Activated CD4-positive, alpha-beta T cell treated with anti-CD3 and anti-CD28 coated beads, Interleukin-2, amount 10 ng/mL, durations not matched to agents 7 days and 5 days (primary cell): ENCODE results near the gene SYNJ2. TPM values are rescaled to one million over a fixed set of nuclear protein-coding genes. Genes with fewer than 3 reads are reported as not detected.

ENCODE experiments used
- CTCF ChIA-PET: fragments of 350-600 bp; sonication (Branson Sonifier 250); formaldehyde crosslinking; loops from one replicate; lab custom pipeline; 2021; ENCODE audit warnings: antibody characterized with exemption; lab: Charles Lee
- POLR2A ChIA-PET: fragments of 350-600 bp; sonication (Branson Sonifier 250); formaldehyde crosslinking; loops from one replicate; lab custom pipeline; 2021; ENCODE audit warnings: antibody characterized with exemption; lab: Charles Lee
- DNase-seq: peaks from one replicate; pipeline ENCODE4 v3.0.0-alpha.2; 2020
- H3K27ac Mint-ChIP-seq: one replicate; pipeline ENCODE4 v1.8.0; 2021; ENCODE audit warnings: mild to moderate bottlenecking, moderate library complexity, mixed read lengths
- H3K27me3 Mint-ChIP-seq: one replicate; pipeline ENCODE4 v1.8.0; 2021; ENCODE audit warnings: mixed read lengths
- H3K36me3 Mint-ChIP-seq: one replicate; pipeline ENCODE4 v1.8.0; 2021; ENCODE audit warnings: low read depth, mixed read lengths
- H3K4me1 Mint-ChIP-seq: one replicate; pipeline ENCODE4 v1.8.0; 2021; ENCODE audit warnings: mixed read lengths
- H3K4me3 Mint-ChIP-seq: one replicate; pipeline ENCODE4 v1.8.0; 2021; ENCODE audit warnings: mild to moderate bottlenecking, moderate library complexity, mixed read lengths
- H3K9me3 Mint-ChIP-seq: one replicate; pipeline ENCODE4 v1.8.0; 2021; ENCODE audit warnings: mixed read lengths
- total RNA-seq, 2 experiments: library from RNA; stranded (reverse); gene quantifications; one replicate each; pipeline ENCODE4 v1.2.3, GENCODE V29; 2021

The SYNJ2 gene
- total RNA-seq, 2 experiments from 2014 or later = 35.8 to 39.0 TPM

DNA sequence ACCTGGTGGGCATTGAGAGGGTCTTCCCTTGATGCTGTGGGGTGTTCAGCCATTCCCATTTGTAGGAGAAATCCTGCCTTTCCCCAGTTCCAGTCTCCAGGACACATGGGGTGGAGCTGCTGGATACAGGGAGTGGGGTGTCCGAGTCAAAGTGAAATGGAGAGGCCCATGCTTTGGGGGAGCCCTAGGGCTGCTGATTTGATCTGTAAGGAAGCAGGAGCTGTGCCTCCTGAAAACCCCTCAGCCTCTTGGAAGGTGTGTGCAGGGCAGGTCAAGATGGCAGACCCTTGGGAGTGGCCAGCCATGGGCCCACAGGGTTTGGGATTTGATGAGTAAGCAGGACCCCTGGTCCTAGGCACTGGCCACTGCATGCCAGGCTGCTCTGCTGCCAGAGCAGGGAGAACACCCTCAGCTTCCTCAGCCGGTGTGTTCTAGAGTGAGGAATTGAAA is 104.4 kb downstream of the SYNJ2 start:
- Mint-ChIP-seq H3K9me3 (no peaks in the 10 kb centered on the region), H3K27me3 (no peaks in the 10 kb centered on the region), H3K4me3 (no peak overlapping the region), H3K27ac (peak overlapping the region; percentile 83), H3K36me3 (peaks cover 67% of the 10 kb centered on the region), H3K4me1 (peaks cover 24% of the 10 kb centered on the region)
- POLR2A ChIA-PET = no interaction called here
- no peak for DNase-seq
- CTCF ChIA-PET = interaction anchor here (0.9 to 2.5 kb wide), 6 partner anchors 12 to 223 kb away, joined by 3 to 16 read pairs (median 4); no protein-coding TSS in a partner anchor

DNA sequence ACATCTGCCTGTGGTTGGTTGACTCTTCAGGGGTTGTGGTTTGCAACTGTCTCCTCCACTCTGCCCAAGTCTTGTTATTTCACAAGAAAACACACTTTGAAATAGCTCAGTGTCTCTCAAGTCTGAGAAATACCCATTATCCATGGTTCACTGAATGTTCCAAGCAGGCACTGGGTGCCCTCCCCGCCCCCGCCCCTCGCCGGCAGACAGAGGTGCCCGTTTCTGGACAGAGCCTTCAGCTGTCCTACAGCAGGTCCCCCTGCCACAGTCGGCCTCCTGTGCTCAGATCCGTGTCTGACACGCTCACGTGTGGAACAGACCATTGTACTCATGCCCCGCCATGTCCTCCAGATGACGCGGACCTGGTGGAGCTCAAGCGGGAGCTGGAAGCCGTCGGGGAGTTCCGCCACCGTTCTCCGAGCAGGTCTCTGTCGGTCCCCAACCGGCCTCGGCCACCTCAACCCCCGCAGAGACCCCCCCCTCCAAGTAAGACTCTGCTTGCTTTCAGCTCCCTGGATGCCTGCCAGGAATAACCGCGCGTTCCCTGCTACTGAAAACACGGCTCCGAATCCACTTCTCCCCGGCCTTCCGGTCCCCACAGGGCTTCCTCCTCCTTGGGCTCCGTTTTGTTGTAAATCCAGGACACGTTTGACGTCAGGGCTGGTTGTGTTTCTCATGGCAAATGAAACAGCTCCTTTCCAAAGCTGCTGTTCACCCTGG is 105.0 kb downstream of the SYNJ2 start:
- Mint-ChIP-seq H3K27ac (peak overlapping the region; percentile 83), H3K27me3 (no peaks in the 10 kb centered on the region), H3K4me3 (peak overlapping the region; percentile 32), H3K36me3 (peaks cover 64% of the 10 kb centered on the region), H3K9me3 (no peaks in the 10 kb centered on the region), H3K4me1 (peaks cover 24% of the 10 kb centered on the region)
- CTCF ChIA-PET = interaction anchor here (0.7 to 2.5 kb wide), 5 partner anchors 10 to 224 kb away, joined by 3 to 16 read pairs (median 3); no protein-coding TSS in a partner anchor
- DNase-seq = peak; percentile 45
- POLR2A ChIA-PET = no interaction called here

DNA sequence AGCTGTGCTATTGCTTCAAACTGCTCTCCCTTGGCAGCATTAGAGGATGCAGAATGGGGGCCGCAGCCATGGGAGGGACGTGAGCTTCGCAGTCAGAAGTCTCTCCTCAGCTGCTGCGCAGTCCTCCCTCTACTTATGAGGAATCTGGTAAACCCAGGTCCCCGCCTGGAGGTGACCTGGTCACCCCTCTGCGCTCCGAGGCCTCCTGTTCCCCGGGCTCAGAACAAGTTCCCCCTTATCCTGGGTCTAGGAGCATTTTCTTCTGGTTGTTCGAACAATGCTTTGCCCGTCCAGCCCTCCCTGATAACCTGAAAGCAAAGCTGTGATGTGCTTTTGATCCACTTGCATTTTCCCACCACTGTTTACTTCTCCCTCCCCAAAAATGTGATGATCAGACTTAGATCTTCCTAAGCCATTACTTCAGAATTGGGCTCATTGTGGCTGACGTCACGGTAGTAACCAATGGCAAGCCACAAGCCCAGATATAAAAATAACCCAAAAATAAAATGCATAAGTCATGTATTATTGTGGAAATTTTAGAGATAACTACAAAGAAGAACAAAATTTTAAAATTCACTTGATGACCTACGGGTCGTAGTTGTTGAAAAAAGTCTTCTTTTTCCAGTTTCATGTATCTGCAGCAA is 105.7 kb downstream of the SYNJ2 start:
- H3K4me3 Mint-ChIP-seq = no peak overlapping the region
- no peak for DNase-seq
- no peaks in the 10 kb centered on the region for H3K9me3 Mint-ChIP-seq
- H3K36me3 Mint-ChIP-seq = peaks cover 67% of the 10 kb centered on the region
- H3K4me1 Mint-ChIP-seq = peaks cover 24% of the 10 kb centered on the region
- peak overlapping the region; percentile 83 for H3K27ac Mint-ChIP-seq
- POLR2A ChIA-PET = no interaction called here
- CTCF ChIA-PET = interaction anchor here (0.7 to 2.5 kb wide), 3 partner anchors 9 to 151 kb away, joined by 3 to 16 read pairs (median 3); no protein-coding TSS in a partner anchor
- H3K27me3 Mint-ChIP-seq = no peaks in the 10 kb centered on the region

DNA sequence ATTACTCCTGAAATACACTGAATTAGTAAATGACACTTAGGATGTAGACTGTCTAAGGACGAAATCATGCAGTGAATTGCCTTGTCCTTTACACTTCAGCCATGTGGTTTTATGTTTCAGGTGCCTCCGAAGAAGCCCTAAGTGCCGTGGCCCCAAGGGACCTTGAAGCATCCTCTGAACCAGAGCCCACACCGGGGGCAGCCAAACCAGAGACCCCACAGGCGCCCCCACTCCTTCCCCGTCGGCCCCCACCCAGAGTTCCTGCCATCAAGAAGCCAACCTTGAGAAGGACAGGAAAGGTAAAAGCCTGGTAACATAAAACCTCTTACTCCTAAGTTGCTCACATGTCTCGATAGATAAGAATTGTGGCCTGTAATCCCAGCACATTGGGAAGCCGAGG is 111.1 kb downstream of the SYNJ2 start:
- Mint-ChIP-seq H3K9me3 (no peaks in the 10 kb centered on the region), H3K4me1 (no peaks in the 10 kb centered on the region), H3K36me3 (peaks cover 56% of the 10 kb centered on the region), H3K4me3 (no peak overlapping the region), H3K27ac (no peak overlapping the region), H3K27me3 (no peaks in the 10 kb centered on the region)
- POLR2A ChIA-PET = no interaction called here
- CTCF ChIA-PET = no interaction called here
- DNase-seq = no peak

GRCh38 chr6:158095031-158095430 is 113.4 kb downstream of the SYNJ2 start:
- Mint-ChIP-seq H3K4me1 (no peaks in the 10 kb centered on the region), H3K27ac (no peak overlapping the region)
- POLR2A ChIA-PET = interaction anchor here (0.6 kb wide), 1 partner anchor 34 kb away, joined by 3 read pairs; no protein-coding TSS in a partner anchor

DNA sequence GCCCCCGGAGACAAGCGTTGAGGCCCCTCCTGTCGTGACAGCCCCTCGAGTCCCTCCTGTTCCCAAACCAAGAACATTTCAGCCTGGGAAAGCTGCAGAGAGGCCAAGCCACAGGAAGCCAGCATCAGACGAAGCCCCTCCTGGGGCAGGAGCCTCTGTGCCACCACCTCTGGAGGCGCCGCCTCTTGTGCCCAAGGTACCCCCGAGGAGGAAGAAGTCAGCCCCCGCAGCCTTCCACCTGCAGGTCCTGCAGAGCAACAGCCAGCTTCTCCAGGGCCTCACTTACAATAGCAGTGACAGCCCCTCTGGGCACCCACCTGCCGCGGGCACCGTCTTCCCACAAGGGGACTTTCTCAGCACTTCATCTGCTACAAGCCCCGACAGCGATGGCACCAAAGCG is 114.0 kb downstream of the SYNJ2 start:
- no peaks in the 10 kb centered on the region for H3K4me1 Mint-ChIP-seq
- no peak for DNase-seq
- CTCF ChIA-PET = interaction anchor here (1.5 kb wide), 1 partner anchor 70 kb away, joined by 5 read pairs; no protein-coding TSS in a partner anchor
- no peaks in the 10 kb centered on the region for H3K27me3 Mint-ChIP-seq
- H3K9me3 Mint-ChIP-seq = no peaks in the 10 kb centered on the region
- H3K4me3 Mint-ChIP-seq = no peak overlapping the region
- no peak overlapping the region for H3K27ac Mint-ChIP-seq
- H3K36me3 Mint-ChIP-seq = peaks cover 41% of the 10 kb centered on the region
- POLR2A ChIA-PET = interaction anchor here (0.6 kb wide), 1 partner anchor 33 kb away, joined by 3 read pairs; no protein-coding TSS in a partner anchor

More at GRCh38 chr6:158095031-158095430, 113.4 kb downstream of the SYNJ2 start:
- H3K36me3 Mint-ChIP-seq = peaks cover 44% of the 10 kb centered on the region
- no peaks in the 10 kb centered on the region for H3K9me3 Mint-ChIP-seq
- no peak for DNase-seq
- CTCF ChIA-PET = interaction anchor here (1.5 kb wide), 1 partner anchor 69 kb away, joined by 5 read pairs; no protein-coding TSS in a partner anchor
- no peaks in the 10 kb centered on the region for H3K27me3 Mint-ChIP-seq
- H3K4me3 Mint-ChIP-seq = no peak overlapping the region

DNA sequence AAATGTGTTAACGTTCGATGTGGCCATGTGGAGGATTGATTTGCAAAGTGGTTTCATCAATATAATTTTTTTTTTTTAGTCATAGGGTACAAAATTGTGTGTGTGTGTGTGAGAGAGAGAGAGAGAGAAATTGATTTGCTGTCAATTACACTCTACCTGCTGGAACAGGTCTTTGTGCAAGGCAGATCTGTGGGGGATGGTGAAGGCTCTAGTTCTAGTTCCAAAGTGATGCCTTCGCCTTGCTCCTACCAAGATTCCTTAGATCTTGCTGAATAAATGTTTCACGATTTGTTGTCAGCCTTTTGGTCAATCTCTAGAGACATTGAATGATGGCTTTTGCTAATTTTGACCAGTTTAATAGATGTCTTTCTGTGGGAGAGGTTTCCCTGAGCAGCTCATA is 121.6 kb downstream of the SYNJ2 start:
- no peak overlapping the region for H3K4me3 Mint-ChIP-seq
- H3K27ac Mint-ChIP-seq = no peak overlapping the region
- H3K36me3 Mint-ChIP-seq = peaks cover 13% of the 10 kb centered on the region
- ChIA-PET POLR2A (no interaction called here), CTCF (no interaction called here)
- H3K27me3 Mint-ChIP-seq = no peaks in the 10 kb centered on the region
- no peaks in the 10 kb centered on the region for H3K4me1 Mint-ChIP-seq
- H3K9me3 Mint-ChIP-seq = no peaks in the 10 kb centered on the region
- DNase-seq = no peak

- Mint-ChIP-seq H3K27ac (no peak overlapping the region), H3K27me3 (no peaks in the 10 kb centered on the region), H3K4me3 (no peak overlapping the region), H3K4me1 (no peaks in the 10 kb centered on the region), H3K9me3 (no peaks in the 10 kb centered on the region), H3K36me3 (peaks cover 14% of the 10 kb centered on the region)
- DNase-seq = no peak
- ChIA-PET POLR2A (no interaction called here), CTCF (interaction anchor here (1.2 kb wide), 1 partner anchor 11 kb away, joined by 3 read pairs; no protein-coding TSS in a partner anchor)
Measured at GRCh38 chr6:158104696-158105095, 123.0 kb downstream of the SYNJ2 start.

GRCh38 chr6:158109748-158110147 is 128.1 kb downstream of the SYNJ2 start:
- POLR2A ChIA-PET = no interaction called here
- Mint-ChIP-seq H3K27me3 (no peaks in the 10 kb centered on the region), H3K36me3 (peaks cover 24% of the 10 kb centered on the region), H3K27ac (no peak overlapping the region), H3K9me3 (no peaks in the 10 kb centered on the region), H3K4me1 (no peaks in the 10 kb centered on the region), H3K4me3 (no peak overlapping the region)
- DNase-seq = no peak
- CTCF ChIA-PET = interaction anchor here (0.8 to 1.2 kb wide), 2 partner anchors 37 to 398 kb away, joined by 3 to 4 read pairs; no protein-coding TSS in a partner anchor

- Mint-ChIP-seq H3K4me3 (no peak overlapping the region), H3K27me3 (no peaks in the 10 kb centered on the region), H3K9me3 (no peaks in the 10 kb centered on the region), H3K4me1 (no peaks in the 10 kb centered on the region), H3K27ac (no peak overlapping the region), H3K36me3 (peaks cover 24% of the 10 kb centered on the region)
- DNase-seq = no peak
- ChIA-PET POLR2A (no interaction called here), CTCF (interaction anchor here (1.1 kb wide), 1 partner anchor 15 kb away, joined by 3 read pairs; no protein-coding TSS in a partner anchor)
Measured at GRCh38 chr6:158110986-158111385, 129.3 kb downstream of the SYNJ2 start.

GRCh38 chr6:158111987-158112386 is 130.3 kb downstream of the SYNJ2 start:
- no peaks in the 10 kb centered on the region for H3K27me3 Mint-ChIP-seq
- ChIA-PET CTCF (interaction anchor here (1.1 kb wide), 1 partner anchor 14 kb away, joined by 3 read pairs; no protein-coding TSS in a partner anchor), POLR2A (no interaction called here)
- no peak overlapping the region for H3K4me3 Mint-ChIP-seq
- H3K9me3 Mint-ChIP-seq = no peaks in the 10 kb centered on the region
- peaks cover 24% of the 10 kb centered on the region for H3K36me3 Mint-ChIP-seq
- H3K27ac Mint-ChIP-seq = no peak overlapping the region
- DNase-seq = no peak
- H3K4me1 Mint-ChIP-seq = no peaks in the 10 kb centered on the region

GRCh38 chr6:158113802-158114201 is 132.1 kb downstream of the SYNJ2 start:
- no peaks in the 10 kb centered on the region for H3K4me1 Mint-ChIP-seq
- H3K9me3 Mint-ChIP-seq = no peaks in the 10 kb centered on the region
- H3K27me3 Mint-ChIP-seq = no peaks in the 10 kb centered on the region
- H3K4me3 Mint-ChIP-seq = no peak overlapping the region
- DNase-seq = no peak
- no peak overlapping the region for H3K27ac Mint-ChIP-seq
- ChIA-PET POLR2A (no interaction called here), CTCF (no interaction called here)
- H3K36me3 Mint-ChIP-seq = peaks cover 24% of the 10 kb centered on the region
